ENCODE results near the gene CRIP1.

- TF ChIP-seq CTCF (IDR thresholded peaks at IDR 0.05) (no peak), POLR2A (IDR thresholded peaks at IDR 0.05) (no peak)
These were observed 46.7 kb downstream of the CRIP1 start for GRCh38 chr14:105533391-105533790.
